GM23248 (cell line): ENCODE data around the gene C22orf15.

Source experiments
- EZH2 ChIP-seq: fragments of 200-600 bp; sonication (generic); IDR thresholded peaks from 2 replicates; pipeline ENCODE4 v1.6.1; 2018; ENCODE audit warnings: antibody characterized with exemption, mild to moderate bottlenecking; ENCODE audit not compliant: insufficient read depth, poor library complexity, severe bottlenecking
- EZH2phosphoT487 ChIP-seq: fragments of 200-600 bp; sonication (generic); IDR thresholded peaks from 2 replicates; pipeline ENCODE4 v1.6.1; 2018; ENCODE audit warnings: antibody characterized with exemption, moderate library complexity, mild to moderate bottlenecking, low read depth; ENCODE audit not compliant: insufficient read depth

DNA sequence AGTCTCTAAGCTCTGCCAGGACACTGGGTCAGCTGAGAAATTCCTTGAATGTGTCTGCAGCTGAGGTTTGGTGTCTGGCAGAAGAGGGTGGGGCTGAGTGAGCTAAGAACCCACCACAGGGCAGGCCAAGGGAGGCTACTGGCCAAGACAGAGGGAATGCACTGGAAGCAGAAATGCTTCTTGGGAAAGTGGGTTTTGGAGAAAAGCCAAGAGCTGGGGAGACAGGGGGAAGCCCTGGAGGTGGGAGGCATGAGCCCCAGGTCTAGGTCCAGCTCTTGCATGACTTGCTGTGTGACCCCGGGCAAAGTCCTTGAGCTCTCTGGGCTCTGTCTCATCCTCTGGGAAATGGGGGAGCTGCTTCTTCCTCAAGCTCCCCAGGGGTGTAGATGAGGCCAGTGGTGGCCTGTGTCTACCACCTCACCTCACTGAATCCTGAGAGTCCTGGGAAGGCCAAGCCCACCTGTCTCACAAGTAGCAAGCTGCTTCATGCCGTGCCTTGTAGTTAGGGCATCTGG lies 12.2 kb downstream of the C22orf15 start:
- no peak for TF ChIP-seq EZH2phosphoT487
- TF ChIP-seq EZH2: no peak
